Left renal cortex interstitium (tissue), 4 donors: Measurements from ENCODE around the gene DEFB124. TPM values are rescaled to one million over a fixed set of nuclear protein-coding genes. Genes with fewer than 3 reads are reported as not detected.
"Not testable (repeated sequence)": the region's sequence is repeated elsewhere in the genome, so short reads cannot be mapped to it uniquely, and the experiment has no call there.

Source experiments
- DNase-seq, 4 donors: peaks; one replicate each; pipeline ENCODE4 v3.0.0-alpha.2; 2013; ENCODE audit warnings: low read depth in 4 of 4, low spot score in 2 of 4, missing footprints in 1 of 4
- polyA plus RNA-seq, 4 donors: library from polyadenylated mRNA; unstranded; fragments of 120-200 nt; gene quantifications; one replicate each; pipeline ENCODE4 v1.2.1, GENCODE V29; 2013; ENCODE audit not compliant: insufficient read length in 4 of 4

Gene DEFB124
- polyA plus RNA-seq, 4 donors = 0.19 to 0.37 TPM; not detected in 2

DNA sequence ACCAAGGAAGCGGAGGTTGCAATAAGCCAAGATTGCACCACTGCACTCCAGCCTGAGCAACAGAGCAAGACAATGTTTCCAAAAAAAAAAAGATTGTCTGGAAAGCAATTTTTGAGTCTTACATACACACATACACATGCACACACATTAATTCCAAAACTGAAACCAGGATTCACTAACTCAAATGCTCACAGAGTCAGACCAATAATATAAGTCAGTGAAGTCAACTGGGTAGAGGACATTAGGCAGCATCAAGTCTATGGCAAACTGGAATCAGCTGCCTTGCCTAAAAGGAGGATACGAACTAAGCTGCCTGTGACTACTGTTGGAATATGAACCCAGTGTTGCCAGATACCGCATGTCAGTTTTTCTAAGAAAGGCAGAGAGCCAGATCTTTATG lies 15.8 kb upstream of the DEFB124 start:
- DNase-seq = no peak

DNA sequence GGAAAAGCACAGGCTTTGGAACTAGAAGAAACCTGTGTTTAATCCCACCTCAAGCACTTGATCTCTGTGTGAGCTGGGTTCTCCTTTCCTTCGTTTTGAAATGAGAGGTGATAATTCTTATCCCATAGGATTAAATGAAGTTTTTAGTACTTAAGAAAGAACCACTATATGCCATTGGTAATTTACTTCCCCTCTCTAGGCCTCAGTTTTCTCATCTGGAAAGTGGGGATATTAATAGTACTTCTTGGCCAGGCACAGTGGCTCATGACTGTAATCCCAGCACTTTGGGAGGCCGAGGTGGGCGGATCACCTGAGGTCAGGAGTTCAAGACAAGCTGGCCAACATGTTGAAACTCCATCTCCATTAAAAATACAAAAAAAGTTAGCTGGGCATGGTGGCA lies 14.2 kb upstream of the DEFB124 start:
- DNase-seq = no peak

DNA sequence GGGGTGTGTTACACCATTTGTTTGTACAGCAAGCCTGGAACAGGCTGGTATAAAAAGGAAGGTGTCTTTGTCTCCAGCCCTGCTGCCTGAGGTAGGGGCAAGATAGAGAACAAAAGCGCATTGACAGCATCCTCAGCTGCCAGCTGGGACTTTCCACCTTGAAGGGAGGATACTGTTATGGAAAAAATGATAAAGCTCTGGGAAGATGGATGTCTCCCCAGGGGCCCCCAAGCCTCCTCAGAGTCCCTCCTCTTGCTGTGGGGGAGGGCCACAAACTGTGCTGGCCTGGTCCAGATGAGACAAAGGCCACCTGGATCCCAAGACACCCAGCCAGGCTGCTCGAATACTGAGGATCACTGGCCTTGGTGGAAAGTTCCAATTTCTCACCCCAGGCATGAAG lies 13.2 kb upstream of the DEFB124 start:
- DNase-seq = no peak

DNA sequence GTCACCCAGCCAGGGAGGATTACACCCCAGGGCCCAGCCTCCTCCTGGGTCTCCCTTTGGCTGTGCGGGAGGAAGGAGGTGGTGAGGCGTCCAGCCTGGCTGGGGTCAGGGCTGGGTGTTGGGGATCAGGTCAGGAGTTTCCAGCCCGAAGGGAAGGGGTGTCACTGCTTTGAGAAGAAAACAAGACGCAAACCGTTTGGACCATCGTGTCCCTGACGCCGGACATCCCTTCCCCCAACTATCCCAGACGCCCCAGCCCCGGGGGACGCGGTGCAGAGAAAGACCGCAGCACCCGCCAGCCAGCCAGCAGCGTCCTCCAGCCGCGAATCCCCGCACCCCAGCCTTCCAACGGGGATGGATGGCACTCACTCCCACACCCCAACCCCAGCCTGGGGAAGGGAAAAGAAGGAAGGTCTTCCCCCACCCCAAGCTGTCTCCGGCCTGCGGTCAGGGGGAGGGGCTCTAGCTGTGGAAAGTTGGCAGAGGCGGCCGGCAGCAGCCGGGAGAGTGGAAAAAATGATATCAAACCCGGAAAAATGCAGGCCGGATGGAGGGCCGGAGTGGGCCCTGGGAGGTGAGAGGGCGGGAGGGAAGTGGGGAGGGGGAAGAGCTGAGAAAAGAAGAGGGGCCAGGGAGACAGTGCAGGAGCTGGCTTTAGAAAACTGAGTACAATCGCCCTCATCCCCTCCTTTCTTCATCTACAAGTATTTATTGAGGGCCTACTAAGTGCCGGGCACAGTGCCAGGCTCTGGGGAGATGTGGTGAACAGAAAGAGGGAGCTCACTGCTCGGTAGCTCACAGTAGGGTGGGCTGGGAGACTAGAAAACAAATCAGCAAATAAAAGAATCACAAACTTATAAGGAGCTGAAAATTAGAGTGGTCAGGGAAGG lies 10.8 kb upstream of the DEFB124 start:
- DNase-seq = no peak

DNA sequence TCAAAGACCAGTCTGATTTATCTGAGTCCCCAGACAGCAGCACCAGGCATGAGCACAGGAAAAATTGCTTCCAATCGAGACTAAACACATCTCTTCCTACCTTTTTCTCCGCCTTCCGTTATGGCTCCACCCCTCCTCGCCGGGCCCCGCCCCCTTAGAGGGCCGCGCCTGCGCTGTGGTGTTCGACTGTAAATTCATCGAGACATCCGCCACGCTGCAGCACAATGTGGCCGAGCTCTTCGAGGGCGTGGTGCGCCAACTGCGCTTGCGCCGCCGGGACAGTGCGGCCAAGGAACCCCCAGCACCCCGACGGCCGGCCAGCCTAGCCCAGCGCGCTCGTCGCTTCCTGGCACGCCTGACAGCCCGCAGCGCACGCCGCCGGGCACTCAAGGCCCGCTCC lies 9.1 kb upstream of the DEFB124 start:
- DNase-seq = no peak

DNA sequence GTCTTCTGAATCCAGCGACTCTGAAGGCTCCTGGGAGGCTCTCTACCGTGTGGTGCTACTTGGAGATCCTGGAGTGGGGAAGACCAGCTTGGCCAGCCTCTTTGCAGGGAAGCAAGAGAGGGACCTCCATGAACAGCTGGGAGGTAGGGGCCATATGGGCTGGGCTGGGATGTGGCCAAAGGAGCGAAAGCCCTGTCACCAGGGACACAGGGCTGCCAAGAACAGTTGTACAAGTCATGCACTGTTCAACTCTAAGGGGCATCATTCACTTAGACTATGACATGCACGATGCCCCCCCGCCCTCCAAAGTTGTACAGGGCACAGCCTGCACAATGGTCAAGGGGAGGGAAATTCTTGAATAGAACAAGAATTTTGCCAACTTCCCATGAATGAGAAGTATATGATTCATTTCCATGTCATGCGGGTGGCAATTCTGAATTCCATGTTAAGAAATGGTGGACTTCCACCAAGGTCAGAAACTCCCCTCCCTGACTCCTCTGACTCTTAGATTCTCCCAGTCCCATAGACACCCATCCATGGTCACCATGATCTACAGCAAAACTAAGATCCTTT lies 1.8 kb upstream of the DEFB124 start:
- DNase-seq = no peak

DNA sequence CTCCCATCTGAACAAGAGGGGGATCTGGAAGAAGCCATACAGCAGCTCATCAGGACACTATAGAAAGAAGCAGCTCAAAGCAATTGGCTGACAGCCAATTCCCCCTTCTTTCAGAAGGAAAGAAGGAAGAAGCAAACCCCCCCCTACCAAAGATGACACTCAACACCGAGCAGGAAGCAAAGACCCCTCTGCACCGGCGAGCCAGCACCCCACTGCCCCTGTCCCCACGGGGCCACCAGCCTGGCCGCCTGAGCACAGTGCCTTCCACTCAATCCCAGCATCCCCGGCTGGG lies 1.3 kb upstream of the DEFB124 start:
- no peak for DNase-seq

DNA sequence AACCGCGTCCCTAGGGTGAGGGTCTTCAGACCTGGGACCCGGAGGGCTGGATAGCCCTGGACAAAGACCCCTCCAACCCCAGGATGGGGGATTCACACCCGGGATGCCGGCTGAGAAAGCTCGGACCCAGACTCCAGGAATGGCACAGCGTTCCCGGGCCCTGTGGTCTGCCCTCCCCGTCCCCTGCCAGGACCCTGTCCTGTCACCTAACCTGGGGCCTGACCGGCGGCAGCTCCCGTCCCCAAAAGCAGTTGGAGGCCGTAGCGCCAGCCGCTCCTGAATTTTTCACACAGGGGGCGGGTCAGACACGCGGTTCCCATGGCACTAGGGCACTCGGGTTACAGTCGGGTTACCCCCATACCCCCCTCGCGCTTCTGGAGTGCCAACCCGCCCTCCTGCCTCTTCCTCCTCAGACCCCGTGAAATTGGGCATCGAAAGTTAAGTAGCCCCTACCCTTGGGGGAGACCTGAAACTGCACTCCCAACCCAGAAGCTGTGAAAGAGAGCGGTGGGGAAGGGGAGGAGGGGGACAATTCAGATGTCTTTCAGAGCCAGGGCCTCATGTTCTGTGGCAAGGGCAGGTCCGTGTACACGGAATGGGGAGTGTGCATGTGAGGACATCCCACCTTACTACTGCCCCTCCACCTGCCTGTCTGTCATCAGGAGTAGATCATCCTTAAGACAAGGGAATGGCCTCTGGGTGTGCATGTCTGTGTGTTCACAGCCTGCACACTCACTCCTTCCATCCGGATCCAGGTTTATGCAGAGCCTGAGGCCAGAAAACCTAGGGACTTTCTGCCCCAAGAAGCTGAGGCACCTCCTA lies 756 bp upstream of the DEFB124 start:
- no peak for DNase-seq

DNA sequence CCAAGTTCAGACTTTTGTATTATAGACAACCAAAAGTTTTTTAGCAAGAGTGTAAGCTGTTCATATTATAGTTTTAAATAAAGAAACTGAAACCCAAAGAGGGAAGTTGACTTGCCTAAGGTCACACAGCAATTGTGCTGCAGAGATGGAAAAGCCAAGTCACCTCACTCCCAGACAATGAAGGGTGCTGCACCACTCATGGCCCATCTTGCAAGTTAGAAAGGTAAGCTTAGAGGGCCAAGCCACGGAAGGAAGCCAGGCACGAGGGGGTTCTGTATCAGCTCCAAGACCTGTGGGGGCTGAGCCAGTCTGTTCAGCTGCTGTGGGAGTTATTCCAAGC lies 860 bp downstream of the DEFB124 start:
- DNase-seq = no peak

DNA sequence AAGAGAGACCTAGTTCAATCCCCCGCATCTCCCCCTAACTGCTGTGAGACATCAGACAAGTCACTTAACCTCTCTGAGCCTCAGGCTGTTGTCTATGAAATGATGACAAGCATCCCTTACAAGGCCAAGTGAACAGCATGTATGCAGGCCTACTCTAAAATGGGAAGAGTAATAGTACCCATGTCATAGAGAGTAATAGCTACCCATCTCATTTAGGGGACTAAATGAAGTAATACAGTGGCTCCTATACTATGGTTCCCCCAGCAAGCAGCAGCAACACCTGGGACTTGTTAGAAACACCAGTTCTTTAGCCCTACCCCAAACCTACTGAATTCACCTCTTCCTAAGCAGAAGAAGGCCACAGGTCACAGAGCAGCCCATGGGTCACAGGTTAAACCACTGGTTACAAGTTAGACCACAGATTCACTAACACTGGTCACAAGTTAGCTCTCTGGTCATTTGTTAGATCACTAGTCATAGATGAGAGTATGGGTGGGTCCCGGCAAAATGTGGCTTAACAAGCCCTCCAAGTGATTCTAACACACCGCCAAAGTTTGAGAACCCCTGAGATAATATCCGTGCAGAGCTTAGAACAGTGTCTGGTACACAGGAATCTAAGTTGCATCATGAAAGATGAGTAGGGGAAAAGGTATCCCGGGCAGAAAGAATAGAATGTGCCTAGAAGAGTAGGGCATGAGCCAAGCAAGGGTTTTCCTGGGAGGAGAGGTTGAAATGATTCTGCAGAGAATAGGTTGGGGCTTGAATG lies 1.4 kb downstream of the DEFB124 start:
- DNase-seq = no peak

DNA sequence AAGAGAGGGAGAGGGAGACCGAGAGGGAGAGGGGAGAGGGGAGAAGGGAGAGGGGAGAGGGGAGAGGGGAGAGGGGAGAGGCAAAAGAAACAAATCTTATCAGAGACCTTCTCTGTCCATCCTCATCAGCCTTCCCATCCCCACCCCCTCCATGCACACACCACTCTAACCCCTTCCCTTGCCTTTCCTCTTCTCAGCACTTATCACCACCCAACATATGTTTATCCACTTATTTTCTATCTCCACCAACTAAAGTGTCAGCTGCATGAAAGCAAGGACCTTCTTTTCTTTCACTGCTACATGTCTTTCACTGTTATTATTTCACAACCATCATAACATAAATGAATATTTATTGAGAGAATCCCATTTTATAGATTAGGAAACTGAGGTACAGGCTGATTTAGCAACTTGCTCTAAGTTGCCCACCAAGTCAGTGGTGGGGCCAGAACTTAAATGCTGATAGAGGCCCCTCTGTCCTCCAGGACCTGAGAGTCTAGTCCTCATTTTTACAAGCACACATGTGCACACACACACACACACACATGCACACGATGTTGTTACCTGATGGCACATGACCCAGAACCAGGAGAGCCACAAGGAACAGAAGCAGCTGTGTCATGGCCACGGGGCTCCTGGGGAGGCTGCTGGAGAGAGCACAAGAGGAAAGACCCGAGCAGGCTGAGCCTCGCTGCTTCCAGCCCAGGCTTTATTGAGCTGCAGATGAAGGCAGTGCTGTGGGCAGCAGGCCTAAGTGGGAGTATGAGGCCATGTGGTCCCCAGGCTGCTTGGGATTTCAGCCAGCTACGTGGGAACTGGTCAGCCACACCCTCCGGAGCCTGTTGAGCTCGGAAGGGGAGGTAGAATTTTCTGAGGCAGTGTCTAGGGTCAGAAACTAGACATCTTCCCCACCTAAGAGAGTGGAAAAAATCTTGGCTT lies 2.3 kb downstream of the DEFB124 start:
- DNase-seq = no peak

DNA sequence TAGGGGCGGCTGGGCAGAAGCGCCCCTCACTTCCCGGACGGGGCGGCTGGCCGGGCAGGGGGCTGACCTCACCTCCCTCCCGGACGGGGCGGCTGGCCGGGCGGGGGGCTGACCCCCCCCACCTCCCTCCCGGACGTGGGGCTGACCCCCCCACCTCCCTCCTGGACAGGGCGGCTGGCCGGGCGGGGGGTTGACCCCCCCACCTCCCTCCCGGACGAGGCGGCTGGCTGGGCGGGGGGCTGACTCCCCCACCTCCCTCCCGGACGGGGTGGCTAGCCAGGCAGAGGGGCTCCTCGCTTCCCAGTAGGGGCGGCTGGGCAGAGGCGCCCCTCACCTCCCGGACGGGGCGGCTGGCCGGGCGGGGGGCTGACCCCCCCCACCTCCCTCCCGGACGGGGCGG lies 4.0 kb downstream of the DEFB124 start:
- not testable (repeated sequence) for DNase-seq

DNA sequence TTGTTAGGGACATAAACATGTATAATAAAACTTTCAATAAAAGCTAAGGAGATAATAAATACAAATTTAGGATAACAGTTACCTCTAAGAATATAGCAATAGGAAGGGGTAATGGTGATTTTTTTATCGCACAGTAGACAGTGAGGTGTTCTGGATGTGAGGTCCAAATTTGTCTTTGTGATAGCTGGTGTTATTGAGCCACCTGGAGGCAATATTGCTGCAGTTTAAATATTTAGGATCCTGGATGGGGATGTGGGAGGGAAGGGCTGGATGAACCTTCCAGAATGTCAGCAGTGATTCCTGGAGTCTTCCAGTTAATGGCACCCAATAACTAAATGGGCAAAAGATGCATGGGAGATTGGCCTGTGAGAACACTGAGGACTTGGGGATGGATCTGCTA lies 20.6 kb downstream of the DEFB124 start:
- no peak for DNase-seq

DNA sequence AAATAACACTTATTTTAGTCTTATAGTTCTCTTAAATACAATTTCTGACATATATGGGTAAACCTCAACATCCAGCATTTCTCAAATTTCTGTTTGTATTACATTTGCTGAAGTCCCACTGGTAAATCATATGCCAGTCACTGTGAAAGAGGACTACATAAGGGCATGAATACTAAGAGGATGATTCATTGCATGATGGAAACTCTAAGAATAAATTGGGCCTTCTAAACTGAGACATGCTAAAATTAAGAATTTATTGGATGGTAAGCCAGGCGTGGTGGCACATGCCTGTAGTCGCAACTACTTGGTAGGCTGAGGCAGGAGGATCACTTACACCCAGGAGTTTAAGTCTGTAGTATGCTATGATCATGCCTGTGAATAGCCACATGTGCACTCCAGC lies 22.4 kb downstream of the DEFB124 start:
- no peak for DNase-seq

DNA sequence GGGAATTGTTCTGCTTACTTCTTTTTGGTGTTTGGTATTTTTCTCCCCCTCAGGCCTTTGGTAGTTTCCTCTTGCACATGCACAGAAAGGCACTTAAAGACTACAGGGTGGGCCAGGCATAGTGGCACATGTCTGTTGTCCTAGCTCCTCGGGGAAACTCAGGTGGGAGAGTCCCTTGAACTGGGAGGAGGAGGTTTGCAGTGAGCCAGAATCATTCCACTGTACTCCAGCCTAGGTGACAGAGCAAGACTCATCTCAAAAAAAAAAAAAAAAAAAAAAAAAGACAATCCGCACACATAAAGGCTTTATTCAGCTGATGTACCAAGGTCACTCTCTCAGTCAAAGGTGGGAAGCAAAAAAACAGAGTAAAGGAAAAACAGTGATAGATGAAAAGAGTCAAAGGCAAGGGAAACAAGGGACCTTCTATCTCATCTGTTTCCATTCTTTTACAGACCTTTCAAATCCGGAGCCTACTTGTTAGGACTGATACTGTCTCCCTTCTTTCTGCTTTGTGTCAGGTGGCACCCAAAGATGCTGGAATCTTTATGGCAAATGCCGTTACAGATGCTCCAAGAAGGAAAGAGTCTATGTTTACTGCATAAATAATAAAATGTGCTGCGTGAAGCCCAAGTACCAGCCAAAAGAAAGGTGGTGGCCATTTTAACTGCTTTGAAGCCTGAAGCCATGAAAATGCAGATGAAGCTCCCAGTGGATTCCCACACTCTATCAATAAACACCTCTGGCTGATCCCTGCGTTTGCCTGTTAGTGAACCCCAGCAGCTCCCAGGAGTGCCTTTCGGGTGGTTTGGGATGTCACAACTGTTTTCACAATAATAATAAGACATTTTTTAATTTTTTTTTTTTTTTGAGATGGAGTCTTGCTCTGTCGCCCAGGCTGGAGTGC lies 25.2 kb downstream of the DEFB124 start:
- no peak for DNase-seq

DNA sequence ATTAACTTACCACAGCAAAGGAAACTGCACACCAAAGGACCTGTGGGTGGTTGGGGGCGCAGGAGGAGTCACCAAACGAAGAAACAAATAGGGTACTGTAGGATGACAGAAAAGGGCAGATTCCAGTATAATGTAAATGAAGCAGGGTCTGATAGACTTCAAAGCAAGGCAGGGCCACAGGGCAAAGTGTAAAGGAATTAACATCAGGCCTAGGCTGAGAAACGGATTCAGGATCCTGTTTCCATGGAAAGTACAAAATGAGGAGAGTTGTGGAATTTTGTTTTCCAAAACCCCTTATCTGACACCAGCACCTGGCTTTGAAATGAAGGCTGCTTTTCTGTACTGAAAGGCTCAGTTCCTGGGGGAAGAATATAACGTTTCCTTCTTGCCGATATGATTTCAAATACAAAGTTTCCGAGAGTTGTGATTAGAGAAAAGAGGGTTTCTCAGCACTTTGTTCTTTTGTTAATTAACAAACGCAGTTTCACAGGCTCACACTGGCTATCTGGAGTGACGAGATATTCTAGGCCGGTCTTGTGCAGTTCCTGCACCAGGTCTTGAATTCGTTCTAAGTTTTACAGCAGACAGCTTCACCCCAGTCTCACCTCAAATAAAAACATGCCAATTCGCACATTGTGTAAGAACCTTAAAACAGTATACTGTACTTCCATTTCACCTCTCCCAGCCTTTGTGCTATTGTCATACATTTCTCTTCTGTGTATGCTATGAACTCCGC lies 28.7 kb downstream of the DEFB124 start:
- no peak for DNase-seq

DNA sequence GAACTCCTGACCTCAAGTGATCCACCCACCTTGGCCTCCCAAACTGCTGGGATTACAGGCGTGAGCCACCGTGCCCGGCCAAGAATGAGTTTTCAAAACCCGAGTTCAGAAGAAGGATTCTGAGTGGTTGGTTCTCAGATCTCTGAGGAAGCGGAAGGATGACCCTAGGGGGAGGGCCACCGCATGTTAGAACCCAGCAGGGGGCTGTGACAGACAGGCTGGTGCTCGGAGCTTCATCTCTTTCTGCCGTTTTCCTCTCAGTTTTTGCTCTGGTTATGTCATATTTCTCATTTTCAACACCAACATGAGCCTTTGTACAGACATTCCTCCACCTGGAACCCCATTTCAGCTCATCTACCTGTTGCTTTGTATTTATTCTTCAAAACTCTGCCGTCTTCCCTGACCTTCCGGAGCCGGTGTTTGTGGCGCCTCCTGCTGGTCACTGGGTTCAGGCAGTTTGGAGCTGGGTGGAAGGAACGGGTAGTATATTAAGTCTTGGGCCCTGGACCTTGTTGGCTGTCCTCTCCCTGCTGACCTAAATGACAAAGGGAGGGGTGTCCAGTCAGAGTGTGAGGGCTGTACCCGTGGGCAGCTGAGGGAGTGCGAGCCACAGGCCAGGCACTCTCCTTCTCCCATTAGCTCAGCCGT lies 34.8 kb downstream of the DEFB124 start, which contains the start of gene DEFB123:
Gene DEFB123 (plus strand): TSS at position 621 of the 648 bp plus-strand sequence. CDS start 67 bp downstream, outside the sequence.
- DNase-seq = no peak
